Left ventricle myocardium inferior (tissue), 1 donor: Measurements from ENCODE around the gene GAK. TPM values are rescaled to one million over a fixed set of nuclear protein-coding genes. Genes with fewer than 3 reads are reported as not detected.

ENCODE experiments used
- DNase-seq: peaks from one replicate; pipeline ENCODE4 v3.0.0-alpha.2; 2020
- H3K27ac ChIP-seq: fragments of 200-600 bp; replicated peaks from 2 replicates; pipeline ENCODE4 v1.8.0; 2021
- H3K27me3 ChIP-seq: fragments of 200-600 bp; 2 replicates; pipeline ENCODE4 v1.8.0; 2021; ENCODE audit warnings: low read depth
- H3K36me3 ChIP-seq: fragments of 200-600 bp; 2 replicates; pipeline ENCODE4 v1.8.0; 2021
- H3K4me1 ChIP-seq: fragments of 200-600 bp; 2 replicates; pipeline ENCODE4 v1.8.0; 2021
- H3K4me3 ChIP-seq: fragments of 200-600 bp; 2 replicates; pipeline ENCODE4 v1.8.0; 2021; ENCODE audit warnings: mild to moderate bottlenecking, moderate library complexity
- H3K9me3 ChIP-seq: fragments of 200-600 bp; replicated peaks from 2 replicates; pipeline ENCODE4 v1.8.0; 2021
- intact Hi-C: fragments of 100-400 bp; cut with micrococcal nuclease; formaldehyde crosslinking; loops from one replicate; pipeline ENCODE4 v1.11.0; 2022
- total RNA-seq: library from RNA; stranded (reverse); fragmentation: NEBNext Ultra II Directional; extraction: Animal tissue kit (Norgen Biotek cat#: 25700); gene quantifications from one replicate; pipeline ENCODE4 v1.2.1, GENCODE V29; 2021
- TF ChIP-seq, protein P1 (sequence below): fragments of 200-600 bp; IDR thresholded peaks from 2 replicates; pipeline ENCODE4 v1.8.0; 2021; ENCODE audit warnings: antibody characterized with exemption, mild to moderate bottlenecking, borderline replicate concordance
- donor health status: DM: no; HTN: yes; CAD: no; lungs with severe emphysema.

Gene GAK
- total RNA-seq, 1 donor from 2014 or later: 25.1 TPM

DNA sequence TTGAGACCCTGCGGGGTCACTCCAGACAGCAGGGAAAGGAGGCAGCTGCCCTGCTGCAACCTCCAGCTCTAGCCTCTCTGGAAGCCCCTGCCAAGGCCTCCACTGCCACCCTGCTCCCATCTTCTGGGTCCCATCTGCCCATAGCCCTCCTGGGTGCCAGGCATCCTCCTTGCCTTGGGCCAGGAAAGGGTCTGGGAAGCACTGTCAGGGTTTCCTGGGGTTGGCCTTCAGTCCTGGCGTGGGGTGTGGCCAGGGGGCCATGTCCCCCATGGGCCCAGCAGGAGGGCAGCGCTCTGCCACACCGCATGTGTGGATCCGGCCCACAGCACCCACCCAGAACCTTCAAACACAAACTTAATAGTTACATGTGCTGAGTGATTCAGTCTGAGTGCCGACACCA, 102.8 kb downstream of the GAK start:
- Histone ChIP-seq H3K4me3 (no peak overlapping the region), H3K27me3 (peaks cover 67% of the 10 kb centered on the region), H3K4me1 (peaks cover 56% of the 10 kb centered on the region), H3K27ac (no peak overlapping the region), H3K9me3 (no peaks in the 10 kb centered on the region), H3K36me3 (no peaks in the 10 kb centered on the region)
- intact Hi-C loops: no loop called here
- no peak for DNase-seq
- TF ChIP-seq, protein P1, sequence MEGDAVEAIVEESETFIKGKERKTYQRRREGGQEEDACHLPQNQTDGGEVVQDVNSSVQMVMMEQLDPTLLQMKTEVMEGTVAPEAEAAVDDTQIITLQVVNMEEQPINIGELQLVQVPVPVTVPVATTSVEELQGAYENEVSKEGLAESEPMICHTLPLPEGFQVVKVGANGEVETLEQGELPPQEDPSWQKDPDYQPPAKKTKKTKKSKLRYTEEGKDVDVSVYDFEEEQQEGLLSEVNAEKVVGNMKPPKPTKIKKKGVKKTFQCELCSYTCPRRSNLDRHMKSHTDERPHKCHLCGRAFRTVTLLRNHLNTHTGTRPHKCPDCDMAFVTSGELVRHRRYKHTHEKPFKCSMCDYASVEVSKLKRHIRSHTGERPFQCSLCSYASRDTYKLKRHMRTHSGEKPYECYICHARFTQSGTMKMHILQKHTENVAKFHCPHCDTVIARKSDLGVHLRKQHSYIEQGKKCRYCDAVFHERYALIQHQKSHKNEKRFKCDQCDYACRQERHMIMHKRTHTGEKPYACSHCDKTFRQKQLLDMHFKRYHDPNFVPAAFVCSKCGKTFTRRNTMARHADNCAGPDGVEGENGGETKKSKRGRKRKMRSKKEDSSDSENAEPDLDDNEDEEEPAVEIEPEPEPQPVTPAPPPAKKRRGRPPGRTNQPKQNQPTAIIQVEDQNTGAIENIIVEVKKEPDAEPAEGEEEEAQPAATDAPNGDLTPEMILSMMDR: no peak

DNA sequence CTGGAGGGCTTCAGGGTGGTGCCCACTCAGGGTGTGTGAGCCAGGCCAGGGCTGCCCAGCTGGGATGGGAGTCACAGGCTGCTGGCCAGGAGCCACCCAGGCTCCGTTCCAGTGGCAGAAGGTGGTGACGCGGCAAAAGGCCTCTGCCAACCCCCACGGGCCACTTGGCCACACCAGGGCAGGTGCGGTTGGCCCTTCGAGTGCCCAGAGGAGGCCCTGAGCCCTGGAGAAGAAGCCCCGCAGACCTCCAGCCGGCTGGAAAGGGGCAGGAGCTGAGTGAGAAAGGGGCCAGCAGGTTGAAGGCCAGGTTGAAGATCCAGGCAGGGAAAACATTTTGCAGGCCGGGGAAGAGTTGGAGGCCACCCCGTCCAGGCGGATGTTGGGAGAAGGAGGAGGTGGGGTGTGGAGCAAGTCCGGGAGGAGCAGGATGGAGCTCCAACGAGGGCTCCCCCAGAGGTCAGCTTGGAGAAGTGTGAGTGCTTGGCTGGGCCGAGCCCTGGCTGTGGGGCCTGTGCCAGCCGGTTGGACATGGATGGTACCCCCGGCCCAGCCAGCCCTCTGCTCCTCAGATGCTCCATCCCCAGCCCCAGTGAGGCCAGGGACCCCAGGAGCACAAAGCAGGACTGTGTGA, 103.4 kb downstream of the GAK start:
- Histone ChIP-seq H3K4me1 (peaks cover 56% of the 10 kb centered on the region), H3K9me3 (no peaks in the 10 kb centered on the region), H3K27me3 (peaks cover 72% of the 10 kb centered on the region), H3K27ac (no peak overlapping the region), H3K36me3 (no peaks in the 10 kb centered on the region), H3K4me3 (no peak overlapping the region)
- TF ChIP-seq, protein P1: no peak
- DNase-seq: peak; percentile 52
- intact Hi-C loops: no loop called here

DNA sequence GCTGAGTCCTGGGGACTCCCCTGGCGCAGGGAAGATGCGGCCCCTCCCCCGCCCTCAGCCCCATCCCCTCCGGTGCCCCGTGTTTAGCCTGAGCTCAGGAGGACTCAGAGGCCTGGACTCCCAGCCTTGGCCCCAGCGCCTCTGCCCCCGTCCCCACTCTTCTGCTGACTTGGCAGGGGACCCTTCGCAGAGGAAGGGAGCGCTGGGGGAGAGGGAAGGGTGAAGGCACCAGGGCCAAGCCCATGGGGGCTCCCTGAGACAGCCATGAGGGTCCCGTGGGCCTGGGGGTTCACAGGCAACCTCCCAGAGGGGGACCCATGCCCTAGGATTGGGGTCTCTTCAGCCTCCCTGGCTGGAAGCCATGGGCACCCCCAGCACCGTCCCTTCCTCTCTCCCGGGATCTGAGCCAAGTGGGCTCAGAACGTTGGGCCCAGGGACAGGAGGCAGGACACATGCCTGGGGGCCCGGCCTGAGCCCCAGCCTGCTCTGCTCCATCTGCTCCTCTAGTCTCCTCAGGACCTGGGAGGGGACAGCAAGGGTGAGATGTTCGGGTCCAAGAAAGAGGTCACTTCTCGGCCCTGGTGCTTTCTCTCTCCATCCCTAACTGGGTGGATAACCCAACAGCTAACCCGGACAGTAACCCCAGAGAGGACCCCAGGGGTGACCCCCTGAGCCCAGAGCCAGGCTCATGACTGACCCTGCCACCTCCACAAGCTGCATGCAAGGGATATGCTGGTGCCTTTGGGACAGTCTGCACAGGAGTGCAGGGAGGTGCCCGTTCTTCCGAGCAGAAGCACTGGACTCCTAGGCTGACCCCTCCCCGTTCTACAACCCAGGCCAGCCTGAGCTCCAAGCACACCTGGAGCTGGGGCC, 104.7 kb downstream of the GAK start:
- H3K36me3 ChIP-seq: no peaks in the 10 kb centered on the region
- TF ChIP-seq, protein P1: no peak
- peaks cover 56% of the 10 kb centered on the region for H3K4me1 ChIP-seq
- peaks cover 85% of the 10 kb centered on the region for H3K27me3 ChIP-seq
- intact Hi-C loops: no loop called here
- peak overlapping the region; percentile 56 for H3K4me3 ChIP-seq
- H3K9me3 ChIP-seq: no peaks in the 10 kb centered on the region
- no peak for DNase-seq
- no peak overlapping the region for H3K27ac ChIP-seq

DNA sequence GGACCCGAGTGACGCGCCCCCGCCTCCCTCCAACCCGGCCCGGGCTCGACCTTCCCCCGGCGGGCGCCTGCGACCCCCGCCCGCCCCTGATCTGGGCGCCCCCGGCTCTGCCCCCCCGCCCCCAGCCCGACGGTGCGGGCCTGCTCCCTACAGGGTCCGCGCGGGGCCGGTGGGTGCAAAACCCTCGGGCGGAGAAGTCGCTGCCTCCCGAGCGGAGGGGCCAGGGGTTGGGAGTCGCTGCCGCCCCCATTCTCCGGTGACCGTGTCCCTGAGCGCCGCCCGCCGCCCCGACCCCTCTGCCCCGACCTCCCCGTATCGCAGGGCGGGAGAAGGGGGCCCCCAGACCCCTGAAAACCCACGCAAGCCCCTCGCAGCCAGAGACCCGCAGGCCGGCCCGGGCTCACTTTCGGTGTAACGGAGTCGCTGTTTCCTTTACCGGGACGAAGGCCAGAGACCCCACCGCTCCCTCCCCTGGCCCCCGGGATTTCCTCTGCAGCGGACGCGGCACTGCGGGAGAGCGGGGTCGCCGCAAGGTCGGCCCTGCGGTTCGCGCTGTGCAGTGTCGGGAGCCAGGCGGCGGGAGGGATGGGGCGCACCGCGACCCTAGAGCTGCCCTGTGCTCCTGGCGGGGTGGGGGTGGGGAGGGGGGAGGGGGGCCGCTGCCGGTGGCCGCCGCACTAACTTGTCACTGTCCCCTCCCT, 105.5 kb downstream of the GAK start:
- Histone ChIP-seq H3K27me3 (peaks cover 92% of the 10 kb centered on the region), H3K27ac (no peak overlapping the region), H3K36me3 (no peaks in the 10 kb centered on the region), H3K4me3 (peak overlapping the region; percentile 56), H3K9me3 (no peaks in the 10 kb centered on the region), H3K4me1 (peaks cover 56% of the 10 kb centered on the region)
- intact Hi-C loops: no loop called here
- DNase-seq: no peak
- TF ChIP-seq, protein P1: no peak

DNA sequence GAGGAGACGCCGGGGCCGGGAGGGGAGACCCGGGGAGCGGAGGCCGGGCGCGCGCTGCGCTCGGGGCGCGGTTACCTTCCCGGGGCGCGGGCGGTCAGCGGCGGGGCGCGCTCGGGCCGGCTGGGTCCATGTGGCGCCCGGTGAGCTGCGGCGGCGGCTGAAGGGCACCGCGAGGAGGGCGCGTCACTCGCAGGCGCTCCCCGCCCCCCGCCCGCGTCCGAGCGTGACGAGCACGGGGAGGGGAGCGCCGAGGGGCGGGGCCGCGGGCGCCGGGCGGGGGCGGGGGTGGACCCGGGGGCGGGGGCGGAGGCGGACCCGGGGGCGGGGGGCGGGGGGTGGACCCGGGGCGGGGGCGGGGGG, 106.2 kb downstream of the GAK start, which contains the start of gene CPLX1:
Gene CPLX1 (minus strand): TSS at position 159 of the 360 bp plus-strand sequence. CDS start 1,607 bp downstream, outside the sequence.
- intact Hi-C loops: no loop called here
- Histone ChIP-seq H3K4me3 (peak within 1 kb of the TSS; percentile 62), H3K27me3 (peaks cover 95% of the 10 kb centered on the region), H3K27ac (no peak within 1 kb of the TSS), H3K4me1 (peaks cover 50% of the 10 kb centered on the region), H3K36me3 (no peaks in the 10 kb centered on the region), H3K9me3 (no peaks in the 10 kb centered on the region)
- DNase-seq: no peak
- TF ChIP-seq, protein P1: no peak
